Small intestine (tissue), 7 donors: ENCODE results near the gene PDZRN4. TPM values are rescaled to one million over a fixed set of nuclear protein-coding genes. Genes with fewer than 3 reads are reported as not detected.

Experiments used
- DNase-seq, 2 donors: peaks; one replicate each; pipeline versions ENCODE4 v3.0.0 to v3.0.0-alpha.2; 2013
- FAIRE-seq: peaks from 2 replicates; lab custom pipeline; 2012; peaks lifted over from hg19 to GRCh38; lab: Jason Lieb, UNC
- H3K27ac ChIP-seq, 3 donors: one replicate each; pipeline ENCODE4 v1.5.1; 2013; ENCODE audit warnings: low read length in 2 of 3, mild to moderate bottlenecking in 2 of 3, control low read depth in 1 of 3, inconsistent platforms in 1 of 3, low read depth in 1 of 3, moderate library complexity in 1 of 3
- H3K27me3 ChIP-seq, 3 donors: one replicate each; pipeline ENCODE4 v1.6.1; 2013; ENCODE audit warnings: low read length in 3 of 3, inconsistent platforms in 1 of 3; ENCODE audit not compliant: control insufficient read depth in 3 of 3, insufficient read depth in 3 of 3
- H3K36me3 ChIP-seq, 3 donors: one replicate each; pipeline ENCODE4 v1.6.1; 2013; ENCODE audit warnings: low read length in 3 of 3, inconsistent platforms in 1 of 3, low read depth in 1 of 3, mild to moderate bottlenecking in 1 of 3, moderate library complexity in 1 of 3; ENCODE audit not compliant: control insufficient read depth in 3 of 3, insufficient read depth in 2 of 3
- H3K4me1 ChIP-seq, 3 donors: one replicate each; pipeline ENCODE4 v1.6.1; 2013; ENCODE audit warnings: low read length in 2 of 3, inconsistent platforms in 1 of 3, low read depth in 1 of 3, mild to moderate bottlenecking in 1 of 3, moderate library complexity in 1 of 3; ENCODE audit not compliant: control insufficient read depth in 3 of 3, insufficient read depth in 2 of 3
- H3K4me3 ChIP-seq, 3 donors: one replicate each; pipeline ENCODE4 v1.5.1; 2013; ENCODE audit warnings: low read length in 3 of 3, control low read depth in 1 of 3, inconsistent platforms in 1 of 3, low read depth in 1 of 3, mild to moderate bottlenecking in 1 of 3, moderate library complexity in 1 of 3
- H3K9me3 ChIP-seq, 2 donors: one replicate each; pipeline ENCODE4 v1.6.1; 2013; ENCODE audit warnings: low read depth in 1 of 2, low read length in 1 of 2; ENCODE audit not compliant: control insufficient read depth in 2 of 2, insufficient read depth in 1 of 2
- WGBS, 3 donors: extraction: QIAGEN DNeasy Blood & Tissue Kit; methylation state at CpG; one replicate each; pipeline ENCODE4 v1.1.7; 2013; 5-methylcytosine and 5-hydroxymethylcytosine counted together
- polyA plus RNA-seq, 4 donors: library from polyadenylated mRNA; stranded (reverse) in 3 of 4; unstranded in 1 of 4; fragments of 200-250 nt in 3 of 4; fragments of 120-200 nt in 1 of 4; gene quantifications; one replicate each; pipeline versions ENCODE4 v1.2.1 to v1.2.3, GENCODE V29; 2013
- donor health status: healthy with polysubstance abuse.
- donor health status: control.
- donor health status: control.
- donor health status: Bipolar disorder and iron deficiency.
- donor health status: healthy.

The PDZRN4 gene
- polyA plus RNA-seq, 4 donors, result 0.27 to 0.88 (median 0.27) TPM; not detected in 1

GRCh38 chr12:41202051-41202450 is 13.9 kb downstream of the PDZRN4 start:
- Histone ChIP-seq H3K36me3 (no peaks in the 10 kb centered on the region), H3K27ac (no peak overlapping the region), H3K4me1 (no peaks in the 10 kb centered on the region), H3K4me3 (no peak overlapping the region), H3K27me3 (no peaks in the 10 kb centered on the region), H3K9me3 (no peaks in the 10 kb centered on the region)
- no peak for FAIRE-seq
- WGBS, 3 donors, result 67 to 80% (median 76%) methylated on average over 2 of the region's 2 CpGs
- DNase-seq, result no peak

- H3K27ac ChIP-seq, result no peak overlapping the region
- WGBS, 3 donors, result 8 to 26% (median 19%) methylated on average over 4 of the region's 4 CpGs
- H3K27me3 ChIP-seq, result no peaks in the 10 kb centered on the region
- FAIRE-seq, result no peak
- H3K9me3 ChIP-seq, result no peaks in the 10 kb centered on the region
- peak overlapping the region in 1 of 3 donors; percentile 3 for H3K4me3 ChIP-seq
- H3K4me1 ChIP-seq, result no peaks in the 10 kb centered on the region
- peak; percentile 52 to 71 for DNase-seq
- no peaks in the 10 kb centered on the region for H3K36me3 ChIP-seq
Observed at GRCh38 chr12:41205070-41205709, 17.1 kb downstream of the PDZRN4 start.

- 85 to 89% (median 88%) methylated on average over 1 of the region's 1 CpG for WGBS, 3 donors
- H3K27ac ChIP-seq, result no peak overlapping the region
Observed at GRCh38 chr12:41206298-41206697, 18.2 kb downstream of the PDZRN4 start.

GRCh38 chr12:41211448-41211847 is 23.3 kb downstream of the PDZRN4 start:
- Histone ChIP-seq H3K36me3 (no peaks in the 10 kb centered on the region), H3K4me1 (no peaks in the 10 kb centered on the region), H3K9me3 (no peaks in the 10 kb centered on the region), H3K27me3 (no peaks in the 10 kb centered on the region), H3K4me3 (no peak overlapping the region), H3K27ac (no peak overlapping the region)
- DNase-seq (no peak), FAIRE-seq (no peak)
- 73 to 82% (median 80%) methylated on average over 3 of the region's 3 CpGs for WGBS, 3 donors

More at GRCh38 chr12:41206298-41206697, 18.2 kb downstream of the PDZRN4 start:
- Histone ChIP-seq H3K27me3 (no peaks in the 10 kb centered on the region), H3K4me3 (no peak overlapping the region), H3K4me1 (no peaks in the 10 kb centered on the region), H3K36me3 (no peaks in the 10 kb centered on the region), H3K9me3 (no peaks in the 10 kb centered on the region)
- no peak for FAIRE-seq
- DNase-seq, result no peak

GRCh38 chr12:41212625-41213024 is 24.5 kb downstream of the PDZRN4 start:
- FAIRE-seq, result no peak
- Histone ChIP-seq H3K4me1 (no peaks in the 10 kb centered on the region), H3K4me3 (no peak overlapping the region), H3K9me3 (no peaks in the 10 kb centered on the region), H3K27ac (no peak overlapping the region), H3K27me3 (no peaks in the 10 kb centered on the region), H3K36me3 (no peaks in the 10 kb centered on the region)
- DNase-seq, result no peak
- WGBS, 3 donors, result 41 to 75% (median 45%) methylated on average over 2 of the region's 2 CpGs

GRCh38 chr12:41213107-41213506 is 25.0 kb downstream of the PDZRN4 start:
- FAIRE-seq, result no peak
- Histone ChIP-seq H3K4me3 (no peak overlapping the region), H3K36me3 (no peaks in the 10 kb centered on the region), H3K4me1 (no peaks in the 10 kb centered on the region), H3K27ac (no peak overlapping the region), H3K9me3 (no peaks in the 10 kb centered on the region), H3K27me3 (no peaks in the 10 kb centered on the region)
- DNase-seq, result no peak
- WGBS, 3 donors, result 69 to 73% (median 70%) methylated on average over 7 of the region's 7 CpGs

GRCh38 chr12:41213648-41214047 is 25.5 kb downstream of the PDZRN4 start:
- FAIRE-seq (no peak), DNase-seq (no peak)
- Histone ChIP-seq H3K27me3 (no peaks in the 10 kb centered on the region), H3K4me3 (no peak overlapping the region), H3K4me1 (no peaks in the 10 kb centered on the region), H3K36me3 (no peaks in the 10 kb centered on the region), H3K27ac (no peak overlapping the region), H3K9me3 (no peaks in the 10 kb centered on the region)
- WGBS, 3 donors, result 63 to 72% (median 66%) methylated on average over 3 of the region's 3 CpGs

- WGBS, 3 donors, result 80 to 100% (median 93%) methylated on average over 1 of the region's 1 CpG
- FAIRE-seq, result no peak
Observed at GRCh38 chr12:41217727-41218126, 29.6 kb downstream of the PDZRN4 start.

GRCh38 chr12:41220931-41221330 is 32.8 kb downstream of the PDZRN4 start:
- no peak overlapping the region for H3K27ac ChIP-seq
- H3K4me1 ChIP-seq, result no peaks in the 10 kb centered on the region
- DNase-seq (no peak), FAIRE-seq (no peak)
- H3K36me3 ChIP-seq, result no peaks in the 10 kb centered on the region
- no peaks in the 10 kb centered on the region for H3K27me3 ChIP-seq
- WGBS, 3 donors, result 77 to 90% (median 80%) methylated on average over 2 of the region's 2 CpGs
- no peaks in the 10 kb centered on the region for H3K9me3 ChIP-seq
- H3K4me3 ChIP-seq, result no peak overlapping the region

More at GRCh38 chr12:41217727-41218126, 29.6 kb downstream of the PDZRN4 start:
- Histone ChIP-seq H3K27me3 (no peaks in the 10 kb centered on the region), H3K36me3 (no peaks in the 10 kb centered on the region), H3K4me1 (no peaks in the 10 kb centered on the region), H3K9me3 (no peaks in the 10 kb centered on the region), H3K27ac (no peak overlapping the region), H3K4me3 (no peak overlapping the region)
- DNase-seq, result no peak
